HepG2 (cell line): ENCODE measurements around the gene NFX1.

Experiments
- POLR2A ChIP-seq, 2 experiments: IDR thresholded peaks; 2 replicates each; pipeline ENCODE4 v1.6.1; 2011; ENCODE audit warnings: low read depth in 2 of 2, low read length in 2 of 2, mild to moderate bottlenecking in 1 of 2, moderate library complexity in 1 of 2; ENCODE audit not compliant: insufficient read depth in 1 of 2
- ZNF556 ChIP-seq: sonication (generic); formaldehyde crosslinking; IDR thresholded peaks from 2 replicates; pipeline ENCODE4 v1.4.0; 2020; ENCODE audit warnings: mild to moderate bottlenecking, missing genetic modification reagents, borderline replicate concordance
- ZNF605 ChIP-seq: sonication (generic); formaldehyde crosslinking; IDR thresholded peaks from 2 replicates; pipeline ENCODE4 v1.8.0; 2022; ENCODE audit warnings: mild to moderate bottlenecking, missing genetic modification reagents

- TF ChIP-seq ZNF556 (no peak), ZNF605 (CRISPR knock-in tag) (no peak), POLR2A (IDR thresholded peaks at IDR 0.05; ENCODE audit: insufficient read depth in 1 of 2, low read depth in 2 of 2, low read length in 2 of 2) (no peak)
Observed at GRCh38 chr9:33273972-33274328, 16.4 kb upstream of the NFX1 start.
